ENCODE measurements around the gene NEDD9.

GRCh38 chr6:11198663-11199603 lies 33.5 kb downstream of the NEDD9 start:
- no peak for TF ChIP-seq CTCF (conservative IDR thresholded peaks at IDR 0.05)
- TF ChIP-seq ZFX (IDR thresholded peaks at IDR 0.05), result no peak
